ENCODE measurements around the gene MRPS9.

DNA sequence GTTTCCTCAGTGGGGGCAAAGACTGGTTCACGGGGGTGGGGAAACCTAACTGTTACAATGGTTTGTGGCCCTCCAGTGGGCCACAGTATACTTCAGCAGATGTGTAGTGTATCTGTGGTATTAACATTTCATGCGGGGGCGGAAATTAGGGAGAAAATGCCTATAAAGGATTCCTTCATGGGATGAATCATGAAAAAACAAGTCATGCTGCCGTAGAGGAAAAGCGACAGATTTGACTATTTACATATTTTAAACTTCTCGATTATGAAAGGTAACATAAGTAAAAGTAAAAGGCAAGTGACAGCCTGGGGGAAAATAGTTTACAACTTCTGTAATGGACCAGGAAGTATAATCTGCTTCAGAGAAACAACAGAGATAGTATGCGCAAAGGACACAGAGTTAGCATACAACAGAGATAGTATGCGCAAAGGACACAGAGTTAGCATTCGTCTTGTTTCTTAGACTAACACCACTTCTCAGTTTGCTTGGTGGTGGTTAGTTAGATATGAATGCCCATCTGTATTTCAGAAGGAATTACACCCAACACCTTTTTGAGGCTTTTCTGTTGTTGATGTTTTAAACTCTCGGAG, 41.1 kb downstream of the MRPS9 start:
- TF ChIP-seq CTCF (IDR thresholded peaks at IDR 0.05; ENCODE audit: low read depth, low read length, poor library complexity, severe bottlenecking): no peak
- TF ChIP-seq EZH2phosphoT487 (IDR thresholded peaks at IDR 0.05; ENCODE audit: borderline replicate concordance, low read length): no peak
